IPS-NIHi11 (cell line): ENCODE data around the gene PLA2G7.
"Not testable (repeated sequence)": the region's sequence is repeated elsewhere in the genome, so short reads cannot be mapped to it uniquely, and the experiment has no call there.

Experiments used
- DNase-seq: peaks from one replicate; pipeline ENCODE4 v3.0.0; 2012; ENCODE audit warnings: mixed read lengths, low spot score

Gene PLA2G7

DNA sequence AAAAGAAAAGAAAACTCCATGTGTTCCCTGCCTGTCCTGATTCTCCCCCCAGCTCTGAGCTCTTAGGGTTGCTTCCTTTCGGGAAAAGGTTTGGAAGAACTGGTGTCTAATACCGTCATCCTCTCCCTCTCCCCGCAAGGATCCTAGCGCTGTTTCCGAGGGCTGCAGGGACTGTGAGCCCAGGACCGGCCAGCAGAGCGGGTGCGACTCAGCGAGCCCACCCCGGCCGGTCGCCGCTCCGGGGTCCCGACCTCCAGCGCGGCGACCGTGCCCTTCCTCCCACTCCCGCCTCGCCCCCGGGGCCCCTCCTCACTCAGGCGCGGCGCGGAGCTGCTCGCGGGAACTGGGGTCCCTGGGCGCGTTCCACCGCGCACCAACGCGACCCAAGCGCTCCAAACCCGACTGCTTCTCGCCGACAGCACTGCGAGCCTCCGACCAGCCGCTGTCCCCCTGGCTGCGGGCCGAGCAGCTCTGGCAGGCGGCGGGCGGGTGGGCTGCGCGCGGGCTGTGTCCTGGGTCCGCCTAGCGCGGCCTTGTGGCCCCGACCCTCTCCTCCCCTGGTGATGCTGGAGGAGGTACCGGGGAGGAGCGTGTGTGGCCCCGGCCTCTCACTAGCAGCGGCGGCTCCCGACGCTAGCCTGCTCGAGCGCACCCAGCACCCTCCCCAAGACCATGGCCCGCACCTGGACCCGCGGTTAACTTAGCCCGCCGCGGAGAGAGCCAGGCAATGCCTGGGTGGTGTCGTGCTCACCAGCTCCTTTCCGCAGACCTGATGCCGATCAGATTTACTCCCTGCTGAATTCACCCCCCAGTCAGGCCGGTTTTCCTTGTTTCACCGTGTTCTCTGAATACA, at the start of gene PLA2G7:
Gene PLA2G7, minus strand, starts transcription at position 509 of the 853 bp plus-strand sequence. CDS start 12,484 bp downstream, outside the sequence.
- peak; percentile 58 for DNase-seq

DNA sequence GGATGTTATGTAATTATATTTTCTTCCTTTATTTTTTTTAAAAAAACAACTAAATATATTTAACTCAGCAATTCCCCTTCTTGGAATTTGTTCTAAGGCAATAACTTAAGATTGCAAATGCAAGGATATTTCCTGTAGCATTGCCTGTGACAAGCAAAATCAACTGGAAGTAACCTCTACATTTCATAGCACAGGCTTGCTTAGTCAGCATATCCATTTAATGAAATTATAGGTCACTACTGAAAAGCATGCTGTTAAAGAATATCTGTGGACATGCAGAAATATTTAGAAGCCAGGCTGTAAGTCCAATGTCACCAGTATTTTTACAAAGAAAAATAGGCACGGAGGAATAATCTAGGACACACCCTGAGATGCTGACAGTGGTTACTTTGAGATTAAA, 49.4 kb upstream of the PLA2G7 start:
- no peak for DNase-seq

DNA sequence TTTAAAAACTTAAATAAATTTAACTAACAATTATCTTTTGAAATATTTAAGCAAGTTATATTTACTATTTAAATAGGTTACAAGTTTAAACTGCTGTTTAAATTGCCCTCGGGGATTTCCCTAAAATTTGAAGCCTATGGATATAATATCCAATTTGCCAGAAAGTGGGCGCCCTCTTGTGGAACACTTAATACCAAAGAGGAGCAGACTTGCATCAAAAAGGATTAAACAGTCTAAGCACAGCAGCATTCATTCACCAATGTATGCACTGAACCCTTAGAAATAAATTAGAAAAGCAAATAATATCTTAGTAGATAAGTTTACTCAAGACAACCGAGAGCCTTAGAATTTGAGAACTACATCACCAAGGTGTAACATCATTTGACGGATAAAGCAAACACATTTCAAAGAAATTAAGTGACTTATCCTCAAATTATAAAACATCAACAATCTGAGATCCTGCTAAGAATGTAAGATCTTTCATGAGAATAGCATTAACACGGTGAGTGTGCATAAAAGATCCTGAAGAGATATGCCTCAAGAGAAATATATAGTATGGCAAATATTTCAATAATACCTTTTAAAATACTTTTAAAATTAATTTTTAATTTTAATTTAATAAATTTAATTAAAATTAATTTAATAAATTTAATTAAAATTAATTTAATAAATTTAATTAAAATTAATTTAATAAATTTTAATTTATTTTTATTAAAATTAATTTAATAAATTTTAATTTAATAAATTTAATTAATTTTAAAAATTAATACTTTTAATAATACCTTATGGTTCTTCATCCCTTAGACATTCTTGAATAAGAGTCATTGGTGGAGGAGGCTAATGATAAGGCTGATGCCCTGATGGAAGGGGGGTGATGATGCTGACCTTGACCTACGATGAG, 46.6 kb upstream of the PLA2G7 start:
- DNase-seq: peak; percentile 48

DNA sequence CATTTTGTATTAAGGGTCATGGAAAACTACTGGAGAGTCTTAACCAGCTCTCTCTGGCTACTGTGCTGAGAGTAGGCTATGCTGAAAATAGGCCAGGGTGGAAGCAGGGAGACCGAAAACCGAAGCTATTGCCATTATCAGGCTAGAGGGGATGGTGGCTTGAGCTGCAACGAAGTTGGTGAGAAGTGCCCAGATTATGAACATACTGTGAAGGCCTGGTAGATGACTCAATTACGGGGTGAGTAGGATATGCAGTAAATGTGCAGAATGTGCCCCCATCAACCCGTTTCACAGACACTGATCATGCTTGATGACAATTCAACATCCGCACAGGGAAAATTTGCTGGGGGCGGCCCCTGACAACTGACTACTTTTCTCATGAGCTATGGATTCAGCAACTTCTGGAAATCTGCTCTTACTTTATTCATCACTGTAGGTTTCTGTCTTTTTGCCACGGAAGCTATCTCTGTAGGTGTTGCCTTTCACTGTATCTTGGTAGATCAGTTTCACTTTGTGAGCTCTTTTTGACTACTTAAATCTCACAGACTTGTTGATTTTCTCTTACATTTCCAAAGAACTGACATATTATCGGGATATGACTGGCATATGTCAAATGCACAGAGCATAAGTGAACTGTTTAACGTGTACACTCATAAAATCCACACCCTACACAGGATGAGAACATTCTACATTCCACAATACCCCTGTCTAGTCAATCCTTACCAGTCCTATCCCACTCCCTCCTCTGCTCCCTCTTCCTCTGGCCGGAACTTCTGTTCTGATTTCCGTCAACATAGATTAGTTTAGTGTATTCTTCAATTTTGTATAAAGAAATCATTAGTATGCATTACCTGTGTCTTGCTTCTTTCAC, 42.5 kb upstream of the PLA2G7 start:
- DNase-seq: no peak

DNA sequence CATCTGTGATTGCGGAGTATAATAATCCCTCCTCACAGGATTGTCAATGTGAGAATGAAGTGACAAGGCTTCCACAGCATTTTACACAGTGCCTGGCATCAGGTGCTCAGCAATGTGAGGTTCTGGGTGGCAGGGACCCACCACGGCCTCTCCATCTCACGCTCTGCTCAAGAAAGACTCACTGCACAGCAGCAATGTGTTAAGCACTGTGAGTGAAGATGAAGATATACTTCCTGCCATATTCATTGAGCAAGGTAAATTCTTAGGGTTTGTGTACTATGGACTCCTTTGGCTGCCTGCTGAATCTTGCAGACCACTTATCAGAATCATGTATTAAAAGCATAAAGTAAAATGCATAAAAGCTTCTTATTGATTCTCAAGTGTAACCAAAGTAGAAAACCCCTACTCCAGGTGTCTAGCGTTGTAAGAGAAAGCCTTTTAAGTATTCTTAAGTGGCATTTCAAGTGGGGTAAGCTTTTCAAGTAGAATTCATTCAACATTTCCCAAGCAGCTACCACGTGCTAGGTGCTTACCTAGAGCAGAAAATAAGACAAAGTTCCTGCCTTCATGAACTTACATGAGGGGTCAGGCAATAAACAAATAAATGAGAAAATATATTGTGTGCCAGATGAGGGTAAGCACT, 41.0 kb upstream of the PLA2G7 start:
- no peak for DNase-seq

DNA sequence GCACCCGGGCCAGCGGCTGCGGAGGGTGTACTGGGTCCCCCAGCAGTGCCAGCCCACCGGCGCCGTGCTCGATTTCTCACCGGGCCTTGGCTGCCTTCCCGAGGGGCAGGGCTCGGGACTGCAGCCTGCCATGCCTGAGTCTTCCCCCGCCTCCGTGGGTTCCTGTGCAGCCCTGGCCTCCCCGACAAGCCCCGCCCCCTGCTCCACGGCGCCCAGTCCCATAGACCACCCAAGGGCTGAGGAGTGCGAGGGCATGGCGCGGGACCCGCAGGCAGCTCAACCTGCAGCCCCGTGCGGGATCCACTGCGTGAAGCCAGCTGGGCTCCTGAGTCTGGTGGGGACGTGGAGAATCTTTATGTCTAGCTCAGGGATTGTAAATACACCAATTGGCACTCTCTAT, 39.6 kb upstream of the PLA2G7 start:
- not testable (repeated sequence) for DNase-seq

DNA sequence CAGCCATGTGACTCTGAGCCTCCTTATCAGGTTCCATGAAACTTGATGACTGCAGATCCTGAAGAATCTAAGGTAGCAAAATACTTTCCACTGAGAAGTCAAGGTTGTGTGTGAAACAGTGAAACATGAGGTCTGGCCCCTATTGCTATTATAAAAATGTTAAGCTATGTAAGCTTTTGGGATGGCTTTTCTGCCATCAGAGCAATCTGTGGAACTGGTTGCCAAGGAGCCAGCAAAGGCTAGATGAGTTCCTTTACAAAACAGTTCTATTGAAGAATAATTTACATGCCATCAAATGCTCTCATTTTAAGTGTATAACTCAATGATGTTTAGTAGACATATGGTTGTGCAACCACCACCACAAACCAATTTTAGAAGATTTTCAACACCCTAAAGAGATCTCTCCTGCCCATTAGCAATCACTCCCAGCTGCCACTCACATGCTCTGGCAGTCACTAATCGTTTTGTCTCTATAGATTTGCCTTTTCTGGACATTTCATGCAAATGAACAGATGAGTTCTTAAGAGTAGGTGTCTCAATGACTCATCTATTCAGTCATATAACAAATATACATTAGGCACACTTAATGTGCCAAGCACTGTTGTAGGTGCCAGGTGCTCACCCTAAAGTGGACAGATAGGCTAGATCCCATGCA, 38.2 kb upstream of the PLA2G7 start:
- DNase-seq: no peak

DNA sequence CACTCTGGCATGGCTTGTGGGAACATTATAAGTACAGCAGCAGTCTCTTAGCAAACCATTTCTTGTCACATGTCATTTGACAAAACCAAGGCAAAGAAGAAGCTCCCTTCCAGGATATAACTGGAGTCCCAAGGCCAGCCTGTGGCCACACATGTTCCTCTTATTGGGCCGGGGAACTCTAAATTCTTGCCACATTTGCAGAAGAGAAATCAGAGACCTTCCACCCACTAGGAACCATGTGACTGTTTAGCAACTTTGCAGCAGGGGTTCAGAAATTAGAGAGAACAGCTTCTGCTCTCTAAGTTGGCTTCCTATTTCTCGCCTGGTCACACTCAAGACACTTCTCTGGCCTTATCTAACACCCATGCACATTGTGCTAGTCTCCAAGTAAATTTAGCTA, 37.6 kb upstream of the PLA2G7 start:
- DNase-seq: no peak

DNA sequence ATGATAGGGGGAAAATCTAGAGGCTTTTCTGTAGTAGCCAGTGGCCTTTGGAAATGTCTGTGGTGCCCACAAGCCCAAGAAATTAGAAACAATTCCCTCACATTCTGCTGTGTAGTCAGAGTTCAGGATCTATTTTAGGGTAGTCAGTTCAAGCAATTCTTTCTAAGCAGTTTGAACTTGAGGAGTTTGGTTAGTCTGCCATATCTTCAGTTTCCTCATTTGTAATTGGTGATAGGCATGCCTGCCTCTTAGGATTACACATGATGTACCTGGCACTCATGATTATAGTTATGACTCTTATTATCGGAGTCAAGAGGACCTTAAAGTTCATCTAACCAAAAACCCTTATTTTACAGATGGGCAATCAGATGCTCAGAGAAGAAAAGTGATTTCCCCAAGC, 36.8 kb upstream of the PLA2G7 start:
- DNase-seq: no peak

DNA sequence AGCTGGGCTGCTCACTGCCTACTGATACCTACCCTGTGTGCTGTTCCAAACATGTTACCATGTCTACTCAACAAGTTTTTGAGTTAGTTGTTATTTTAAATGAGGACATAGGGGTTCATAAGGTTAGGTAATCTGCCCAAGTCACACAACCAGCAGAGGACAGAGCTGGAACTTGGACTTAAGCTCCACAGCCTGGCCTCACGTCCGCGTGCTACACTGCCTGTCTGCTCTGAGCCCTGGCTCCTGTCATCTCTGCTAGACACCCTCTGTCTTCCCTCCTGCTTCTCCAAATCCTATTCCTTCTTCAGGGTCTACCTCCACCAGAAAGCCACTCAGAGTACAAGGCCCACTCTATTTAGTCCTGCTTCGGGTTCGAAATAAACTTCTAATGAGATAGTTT, 29.8 kb upstream of the PLA2G7 start:
- DNase-seq: no peak

DNA sequence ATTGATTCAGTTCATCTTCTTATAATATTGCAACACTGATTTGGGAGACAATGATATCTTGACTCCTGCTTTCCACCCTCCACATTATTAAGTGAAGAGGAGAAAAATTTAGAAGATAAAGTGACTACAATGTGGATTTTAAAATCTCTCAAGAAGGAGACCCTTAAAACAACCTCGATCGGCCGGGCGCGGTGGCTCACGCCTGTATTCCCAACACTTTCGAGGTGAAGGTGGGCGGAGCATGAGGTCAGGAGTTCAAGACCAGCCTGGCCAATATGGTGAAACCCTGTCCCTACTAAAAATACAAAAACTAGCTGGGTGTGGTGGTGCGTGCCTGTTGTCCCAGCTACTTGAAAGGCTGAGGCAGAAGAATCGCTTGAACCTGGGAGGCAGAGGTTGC, 29.1 kb upstream of the PLA2G7 start:
- not testable (repeated sequence) for DNase-seq

DNA sequence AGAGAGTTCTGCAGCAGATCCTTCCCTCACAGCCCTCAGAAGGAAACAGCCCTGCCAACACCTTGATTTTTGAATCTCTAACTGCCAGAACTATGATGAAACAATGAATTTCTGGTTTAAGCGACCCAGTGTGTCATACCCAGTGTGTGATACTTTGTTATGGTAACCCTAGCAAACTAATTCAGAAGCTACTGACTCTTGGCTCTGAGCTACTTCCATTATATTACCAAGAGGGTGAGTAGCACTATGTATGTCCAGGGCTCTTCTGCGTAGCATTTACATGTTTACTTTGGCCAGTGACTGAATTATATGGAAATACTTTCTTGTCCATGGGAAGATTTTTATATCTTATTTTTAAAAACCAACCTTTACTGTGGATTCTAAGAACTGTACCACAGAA, 28.3 kb upstream of the PLA2G7 start:
- DNase-seq: no peak

DNA sequence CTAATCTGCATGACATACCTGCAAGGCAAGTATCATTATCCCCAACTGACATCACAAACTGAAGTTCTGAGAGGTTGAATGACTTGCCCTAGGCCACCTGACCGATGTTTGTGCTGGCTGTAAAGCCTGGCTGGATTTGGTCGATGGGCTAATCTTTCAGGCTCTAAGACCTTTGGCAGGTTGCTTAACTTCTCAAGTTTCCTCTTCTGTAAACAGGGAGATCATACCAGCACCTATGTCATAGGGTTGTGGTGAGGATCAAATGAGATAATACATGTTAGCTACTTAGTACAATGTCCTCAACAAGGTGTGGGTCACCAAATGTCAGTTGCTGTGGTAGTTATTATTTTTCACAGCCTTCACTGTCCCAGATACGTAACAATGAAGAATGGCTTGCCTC, 25.8 kb upstream of the PLA2G7 start:
- DNase-seq: no peak

DNA sequence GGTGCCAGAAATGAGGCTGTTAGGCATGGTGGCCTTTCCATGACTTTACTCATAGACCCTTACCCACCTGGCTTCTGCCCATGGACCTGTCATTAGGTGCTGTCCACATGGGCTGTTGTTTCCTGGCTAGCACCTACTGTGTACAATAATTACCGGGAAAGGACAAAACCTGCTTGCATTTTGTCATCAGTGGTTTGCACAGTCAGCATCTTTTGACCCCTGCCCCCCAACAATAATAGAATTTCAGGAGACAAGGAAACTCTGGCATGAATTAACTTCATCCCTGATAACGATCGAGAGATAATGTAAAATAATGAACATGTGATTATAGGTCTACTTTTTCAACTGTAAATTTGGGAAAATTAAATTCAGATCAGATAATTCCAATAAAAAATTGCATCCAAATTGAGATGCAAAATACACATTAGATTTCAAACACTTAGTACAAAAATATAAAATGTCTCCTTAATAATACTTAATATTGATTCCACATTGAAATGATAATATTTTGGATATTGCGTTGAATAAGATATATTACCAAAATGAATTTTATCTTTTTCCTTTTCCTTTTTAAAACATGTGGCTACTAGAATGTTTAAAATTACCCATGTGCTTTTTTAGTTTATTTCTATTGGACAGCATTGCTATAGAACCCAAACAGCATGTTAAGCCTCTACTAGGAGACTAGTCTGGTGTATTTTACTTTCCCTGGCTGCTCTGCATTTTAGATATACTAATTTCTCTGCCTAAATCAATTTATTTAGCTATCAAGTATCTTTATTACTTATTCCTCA, 24.0 kb upstream of the PLA2G7 start:
- DNase-seq: no peak

DNA sequence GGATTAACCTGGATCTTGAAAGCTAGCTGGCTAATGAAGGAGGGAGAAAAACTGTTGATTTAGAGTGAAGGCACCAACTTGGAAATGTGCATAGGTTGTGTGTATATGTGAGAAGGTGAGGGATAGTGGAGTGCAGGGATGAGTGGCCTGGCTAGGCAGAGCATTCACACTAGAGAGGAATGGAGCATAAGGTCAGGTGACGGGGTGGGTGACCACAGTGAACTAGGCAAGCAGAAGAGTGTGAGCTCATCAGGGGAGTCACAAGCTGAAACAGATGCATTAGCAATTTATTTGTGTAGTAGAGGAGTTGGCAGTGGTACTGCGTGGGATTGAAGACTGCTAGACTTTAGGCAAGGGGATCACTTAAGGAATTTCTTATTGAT, 22.0 kb upstream of the PLA2G7 start:
- DNase-seq: no peak

DNA sequence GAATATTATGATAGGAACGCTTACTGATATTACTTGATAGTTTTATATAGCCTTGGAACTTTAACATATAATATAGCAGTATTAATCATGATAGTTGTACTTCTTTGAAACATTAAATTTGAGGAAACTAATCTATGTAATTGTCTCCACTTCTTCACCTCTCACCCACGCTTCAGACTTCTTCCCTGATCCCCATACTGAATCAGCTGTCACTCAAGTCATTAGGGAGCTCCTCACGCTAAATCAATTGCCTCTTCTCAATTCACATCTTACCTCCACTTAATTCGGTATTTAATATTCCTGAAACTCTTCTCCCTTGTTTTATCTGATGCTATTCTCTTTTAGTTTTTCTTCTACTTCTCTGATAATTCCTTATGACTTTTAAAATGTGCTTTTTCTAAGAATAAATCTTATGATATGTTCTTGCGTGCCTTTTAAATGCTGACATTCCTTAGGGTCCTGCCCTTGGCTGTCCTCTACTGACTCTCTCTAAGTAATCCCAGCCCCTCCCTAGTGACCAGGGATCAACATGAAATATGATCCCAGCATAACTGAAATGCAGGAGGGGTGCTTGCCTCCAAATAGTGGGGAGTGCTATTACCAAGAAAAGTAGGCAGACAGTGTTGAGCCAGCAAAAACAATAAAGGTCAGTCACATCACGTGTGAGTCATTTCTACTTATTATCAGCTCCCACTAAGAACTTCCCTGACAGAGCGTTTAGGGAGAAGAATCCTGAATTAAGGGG, 21.5 kb upstream of the PLA2G7 start:
- peak; percentile 24 for DNase-seq

DNA sequence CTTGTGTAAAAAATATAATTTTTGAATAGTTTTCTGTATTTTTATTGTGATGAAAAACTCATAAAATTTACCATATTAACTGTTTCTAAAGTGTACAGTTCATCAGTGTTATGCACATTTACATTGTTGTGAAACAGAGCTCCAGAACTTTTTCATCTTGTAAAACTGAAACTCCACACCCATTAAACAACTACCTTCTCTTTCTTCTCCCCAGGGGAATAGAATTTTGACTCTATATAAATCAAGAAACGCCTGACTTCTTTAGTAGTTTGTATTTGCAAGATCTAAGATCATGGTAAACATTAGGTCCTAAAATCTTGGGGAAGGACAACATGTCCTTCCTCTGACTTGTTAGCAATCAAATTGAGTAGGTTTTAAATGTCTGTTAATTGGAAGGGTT, 20.7 kb upstream of the PLA2G7 start:
- DNase-seq: no peak

DNA sequence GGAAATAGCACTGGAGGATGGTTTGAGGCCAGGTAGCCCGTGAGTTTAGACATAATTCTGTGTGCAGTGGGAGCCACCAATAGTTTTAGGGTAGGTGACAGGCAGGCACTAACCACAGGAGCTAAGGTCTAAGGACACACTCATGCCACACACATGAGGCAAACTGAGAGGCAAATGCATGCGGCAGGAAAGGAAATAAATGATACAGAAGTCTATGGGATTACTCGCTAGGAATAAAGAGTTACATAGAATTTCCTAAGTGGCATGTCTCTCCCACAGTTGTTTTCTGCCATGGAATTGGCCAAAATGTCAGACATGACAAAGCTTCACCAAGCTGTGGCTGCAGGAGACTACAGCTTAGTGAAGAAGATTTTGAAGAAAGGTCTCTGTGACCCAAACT, 16.5 kb upstream of the PLA2G7 start:
- DNase-seq: no peak

DNA sequence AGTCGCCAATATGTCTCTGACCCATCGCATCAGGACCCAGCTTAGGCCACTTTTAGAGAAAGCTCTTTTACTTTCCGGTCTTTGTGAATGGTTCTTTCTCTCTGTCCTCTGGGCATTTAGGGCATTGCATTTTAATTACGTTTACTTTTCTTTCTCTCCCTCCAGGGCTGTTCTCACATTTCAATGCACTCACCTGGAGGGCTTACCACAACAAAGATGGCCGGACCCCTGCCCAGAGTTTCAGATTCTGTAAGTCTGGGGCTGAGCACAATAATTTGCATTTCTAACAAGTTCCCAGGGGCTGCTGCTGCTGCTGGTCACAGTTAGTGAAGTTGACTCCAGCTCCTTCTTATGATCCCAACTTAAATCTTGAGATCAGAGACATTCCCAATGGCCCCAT, 14.6 kb upstream of the PLA2G7 start:
- DNase-seq: peak; percentile 41
